ENCODE data around the gene CTSW. TPM values are rescaled to one million over a fixed set of nuclear protein-coding genes. Genes with fewer than 3 reads are reported as not detected.

Gene CTSW
- total RNA-seq, 1 experiment from 2014 or later: not detected

GRCh38 chr11:65927904-65928397 is 48.3 kb downstream of the CTSW start:
- no peak for DNase-seq (ENCODE audit: low spot score)

GRCh38 chr11:65928667-65929066 is 49.0 kb downstream of the CTSW start:
- DNase-seq (ENCODE audit: low spot score): no peak

- no peak for DNase-seq (ENCODE audit: low spot score)
Measured at GRCh38 chr11:65931773-65932557, 52.3 kb downstream of the CTSW start.

- no peak for DNase-seq (ENCODE audit: low spot score)
Measured at GRCh38 chr11:65932558-65932919, 52.9 kb downstream of the CTSW start.

Other genes starting within 250 kb of the CTSW start
- 79.1 and 95.3 TPM in 2 replicates for gene SIPA1, start 241.7 kb upstream of the CTSW start, total RNA-seq (2014; rRNA removed; shearing (Covaris generic))
- 87.3 and 112 TPM in 2 replicates for gene RELA, start 216.9 kb upstream of the CTSW start, total RNA-seq (2014; rRNA removed; shearing (Covaris generic))
- gene KAT5, start 167.6 kb upstream of the CTSW start, total RNA-seq (2014; rRNA removed; shearing (Covaris generic)): 106 and 112 TPM in 2 replicates
- 47.3 and 71.2 TPM in 2 replicates for gene RNASEH2C, start 159.0 kb upstream of the CTSW start, total RNA-seq (2014; rRNA removed; shearing (Covaris generic))
- gene AP5B1, start 98.9 kb upstream of the CTSW start, total RNA-seq (2014; rRNA removed; shearing (Covaris generic)): 18.2 and 20.2 TPM in 2 replicates
- gene OVOL1, start 92.8 kb upstream of the CTSW start, total RNA-seq (2014; rRNA removed; shearing (Covaris generic)): 42.2 and 42.8 TPM in 2 replicates
- not detected in 2 replicates for gene SNX32, start 45.9 kb upstream of the CTSW start, total RNA-seq (2014; rRNA removed; shearing (Covaris generic))
- 2,410 and 2,611 TPM in 2 replicates for gene CFL1, start 21.7 kb upstream of the CTSW start, total RNA-seq (2014; rRNA removed; shearing (Covaris generic))
- 118 and 143 TPM in 2 replicates for gene MUS81, start 19.4 kb upstream of the CTSW start, total RNA-seq (2014; rRNA removed; shearing (Covaris generic))
- gene EFEMP2, start 7.0 kb upstream of the CTSW start, total RNA-seq (2014; rRNA removed; shearing (Covaris generic)): 1.2 and 1.6 TPM in 2 replicates
- 302 and 303 TPM in 2 replicates for gene FIBP, start 8.6 kb downstream of the CTSW start, total RNA-seq (2014; rRNA removed; shearing (Covaris generic))
- gene CCDC85B, start 10.8 kb downstream of the CTSW start, total RNA-seq (2014; rRNA removed; shearing (Covaris generic)): 148 and 155 TPM in 2 replicates
- gene FOSL1, start 20.6 kb downstream of the CTSW start, total RNA-seq (2014; rRNA removed; shearing (Covaris generic)): 123 and 140 TPM in 2 replicates
- gene C11orf68, start 39.2 kb downstream of the CTSW start, total RNA-seq (2014; rRNA removed; shearing (Covaris generic)): 21.7 and 24.5 TPM in 2 replicates
- gene DRAP1, start 39.6 kb downstream of the CTSW start, total RNA-seq (2014; rRNA removed; shearing (Covaris generic)): 208 and 228 TPM in 2 replicates
- gene TSGA10IP, start 65.6 kb downstream of the CTSW start, total RNA-seq (2014; rRNA removed; shearing (Covaris generic)): not detected in 2 replicates
- gene SART1, start 81.9 kb downstream of the CTSW start, total RNA-seq (2014; rRNA removed; shearing (Covaris generic)): 86.1 and 106 TPM in 2 replicates
- gene EIF1AD, start 122.3 kb downstream of the CTSW start, total RNA-seq (2014; rRNA removed; shearing (Covaris generic)): 36.9 and 44.7 TPM in 2 replicates
- 84.3 and 86.3 TPM in 2 replicates for gene BANF1, start 122.7 kb downstream of the CTSW start, total RNA-seq (2014; rRNA removed; shearing (Covaris generic))
- gene CST6, start 132.2 kb downstream of the CTSW start, total RNA-seq (2014; rRNA removed; shearing (Covaris generic)): 23.0 and 27.2 TPM in 2 replicates
- gene CATSPER1, start 146.6 kb downstream of the CTSW start, total RNA-seq (2014; rRNA removed; shearing (Covaris generic)): 0.13 and 0.44 TPM in 2 replicates
- gene GAL3ST3, start 169.3 kb downstream of the CTSW start, total RNA-seq (2014; rRNA removed; shearing (Covaris generic)): not detected in 2 replicates
- 209 and 210 TPM in 2 replicates for gene SF3B2, start 172.5 kb downstream of the CTSW start, total RNA-seq (2014; rRNA removed; shearing (Covaris generic))
- gene PACS1, start 190.4 kb downstream of the CTSW start, total RNA-seq (2014; rRNA removed; shearing (Covaris generic)): 13.8 and 23.1 TPM in 2 replicates

Measured in HT-29 (cell line).